Testis (tissue), 2 donors: Measurements from ENCODE around the gene CACNA2D1.

Experiments
- CTCF ChIP-seq, 3 experiments: fragments of 450-650 bp in 2 of 3; fragments of 200-600 bp in 1 of 3; sonication (generic) in 1 of 3; IDR thresholded peaks; one replicate each; pipeline ENCODE4 v1.5.1; 2016 to 2019; ENCODE audit warnings: antibody characterized with exemption in 3 of 3, mild to moderate bottlenecking in 2 of 3, moderate library complexity in 1 of 3
- POLR2A ChIP-seq: fragments of 450-650 bp; IDR thresholded peaks from one replicate; pipeline ENCODE4 v1.6.1; 2017; ENCODE audit warnings: antibody characterized with exemption, mild to moderate bottlenecking, moderate library complexity

- TF ChIP-seq CTCF (IDR thresholded peaks at IDR 0.05) (no peak), POLR2A (no peak)
Measured at GRCh38 chr7:82057476-82057875, 386.1 kb downstream of the CACNA2D1 start.
